Common myeloid progenitor, CD34-positive (primary cell): ENCODE data around the gene SLCO4A1.

Experiments
- CTCF ChIA-PET: fragments of 350-600 bp; sonication (Branson Sonifier 250); formaldehyde crosslinking; loops from one replicate; lab custom pipeline; 2021; ENCODE audit warnings: antibody characterized with exemption; lab: Charles Lee
- POLR2A ChIA-PET: fragments of 350-600 bp; sonication (Branson Sonifier 250); formaldehyde crosslinking; loops from one replicate; lab custom pipeline; 2021; ENCODE audit warnings: antibody characterized with exemption; lab: Charles Lee
- DNase-seq, 3 donors: peaks; one replicate each; pipeline versions ENCODE4 v3.0.0 to v3.0.0-alpha.2; 2013
- H3K27ac ChIP-seq, 2 experiments: 1 replicate in 1 of 2; 2 replicates in 1 of 2; pipeline ENCODE4 v1.7.0; 2013; ENCODE audit warnings: inconsistent platforms in 2 of 2, low read length in 2 of 2, mild to moderate bottlenecking in 2 of 2, low read depth in 1 of 2, moderate library complexity in 1 of 2; ENCODE audit not compliant: severe bottlenecking in 2 of 2, insufficient read depth in 1 of 2, poor library complexity in 1 of 2
- H3K27me3 ChIP-seq, 5 experiments: replicated peaks in 2 of 5; 1 replicate in 3 of 5; 2 replicates in 2 of 5; pipeline versions ENCODE4 v1.6.1 to v1.7.0; 2013; ENCODE audit warnings: low read length in 4 of 5, mild to moderate bottlenecking in 2 of 5, moderate library complexity in 2 of 5, inconsistent platforms in 1 of 5; ENCODE audit not compliant: insufficient read depth in 5 of 5, control insufficient read depth in 4 of 5
- H3K36me3 ChIP-seq, 4 experiments: 1 replicate in 2 of 4; 2 replicates in 2 of 4; pipeline versions ENCODE4 v1.6.1 to v1.7.0; 2013; ENCODE audit warnings: low read length in 3 of 4, control low read depth in 1 of 4, mild to moderate bottlenecking in 1 of 4; ENCODE audit not compliant: control insufficient read depth in 4 of 4, insufficient read depth in 4 of 4
- H3K4me1 ChIP-seq, 4 experiments: 1 replicate in 3 of 4; 2 replicates in 1 of 4; pipeline versions ENCODE4 v1.6.1 to v1.7.1; 2013; ENCODE audit warnings: low read length in 3 of 4, mild to moderate bottlenecking in 3 of 4, control low read depth in 1 of 4, inconsistent platforms in 1 of 4, moderate library complexity in 1 of 4; ENCODE audit not compliant: control insufficient read depth in 4 of 4, insufficient read depth in 4 of 4; ENCODE audit errors: control extremely low read depth in 1 of 4
- H3K4me3 ChIP-seq, 7 experiments: 1 replicate in 4 of 7; 2 replicates in 3 of 7; pipeline versions ENCODE4 v1.5.1 to v1.7.0; 2013; ENCODE audit warnings: mild to moderate bottlenecking in 7 of 7, low read length in 6 of 7, moderate library complexity in 6 of 7, inconsistent platforms in 2 of 7, low read depth in 2 of 7, control low read depth in 1 of 7; ENCODE audit not compliant: insufficient read depth in 4 of 7, control insufficient read depth in 1 of 7; ENCODE audit errors: extremely low read depth in 1 of 7
- H3K9me3 ChIP-seq, 5 experiments: 1 replicate in 4 of 5; 2 replicates in 1 of 5; pipeline versions ENCODE4 v1.6.1 to v1.7.1; 2013; ENCODE audit warnings: low read length in 4 of 5, mild to moderate bottlenecking in 2 of 5, inconsistent platforms in 1 of 5, low read depth in 1 of 5, moderate library complexity in 1 of 5; ENCODE audit not compliant: control insufficient read depth in 4 of 5, insufficient read depth in 2 of 5; ENCODE audit errors: control extremely low read depth in 1 of 5
- WGBS: methylation state at CpG from one replicate; pipeline ENCODE4 v1.1.5; 2013; ENCODE audit not compliant: insufficient coverage; 5-methylcytosine and 5-hydroxymethylcytosine counted together

Gene SLCO4A1

DNA sequence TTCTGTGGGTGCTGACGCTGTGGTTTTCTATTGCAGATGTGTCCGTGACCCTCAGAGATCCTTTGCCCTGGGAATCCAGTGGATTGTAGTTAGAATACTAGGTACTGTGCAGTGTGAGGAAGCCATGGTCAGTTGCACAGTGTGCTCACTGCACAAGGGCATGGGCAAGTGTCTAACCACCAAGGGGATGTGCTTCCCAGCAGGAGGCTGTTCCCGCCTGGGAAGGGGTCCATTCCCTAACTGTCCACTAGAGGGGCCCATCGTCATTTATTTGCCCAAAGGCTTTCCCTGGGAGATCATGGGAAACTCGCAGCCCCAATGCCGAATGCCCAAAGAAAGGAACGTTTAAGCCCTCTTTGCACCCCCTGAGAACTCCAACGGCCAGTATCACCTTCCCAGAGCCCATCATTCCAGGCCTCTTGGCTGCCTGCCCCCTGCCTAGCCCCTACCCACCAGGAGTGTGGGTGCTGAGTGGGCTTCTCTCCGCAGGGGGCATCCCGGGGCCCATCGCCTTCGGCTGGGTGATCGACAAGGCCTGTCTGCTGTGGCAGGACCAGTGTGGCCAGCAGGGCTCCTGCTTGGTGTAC is 26.2 kb downstream of the SLCO4A1 start:
- no peaks in the 10 kb centered on the region for H3K27me3 ChIP-seq
- H3K4me3 ChIP-seq, result no peak overlapping the region
- POLR2A ChIA-PET, result no interaction called here
- no peaks in the 10 kb centered on the region for H3K9me3 ChIP-seq
- DNase-seq, result peak in 2 of 3 donors; percentile 34 to 35
- peaks cover 0 to 89% (median 37%) of the 10 kb centered on the region in 4 experiments for H3K36me3 ChIP-seq
- H3K4me1 ChIP-seq, result no peaks in the 10 kb centered on the region
- CTCF ChIA-PET, result interaction anchor here (1.1 to 2.0 kb wide), 9 partner anchors 24 to 140 kb away, joined by 3 to 9 read pairs (median 5); no protein-coding TSS in a partner anchor
- WGBS, result 79% methylated on average over 13 of the region's 13 CpGs
- no peak overlapping the region for H3K27ac ChIP-seq

DNA sequence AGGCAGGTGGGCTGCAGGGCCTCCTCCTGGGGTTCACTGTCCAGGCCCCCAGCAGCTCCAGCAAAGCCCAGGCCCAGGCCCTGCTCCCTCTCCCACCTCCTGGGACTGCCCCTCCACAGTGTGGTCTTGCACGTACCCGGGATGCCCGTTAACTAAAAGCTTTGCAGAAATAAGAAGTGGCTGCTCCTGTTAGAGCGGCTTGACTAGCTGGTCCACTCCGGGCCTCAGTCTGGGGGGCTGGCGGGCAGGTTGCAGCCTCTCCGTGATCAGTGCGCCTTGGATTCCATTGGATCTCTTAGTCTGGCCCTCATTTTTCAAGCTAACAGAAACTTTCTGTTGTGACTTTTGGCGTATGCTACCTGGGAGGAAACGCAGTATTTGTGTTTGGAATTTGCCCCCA is 26.9 kb downstream of the SLCO4A1 start:
- H3K36me3 ChIP-seq, result peaks cover 0 to 82% (median 33%) of the 10 kb centered on the region in 4 experiments
- no peak overlapping the region for H3K27ac ChIP-seq
- ChIA-PET CTCF (interaction anchor here (0.8 to 2.0 kb wide), 9 partner anchors 9 to 138 kb away, joined by 3 to 9 read pairs (median 4); no protein-coding TSS in a partner anchor), POLR2A (interaction anchor here (0.7 kb wide), 1 partner anchor 122 kb away, joined by 3 read pairs; no protein-coding TSS in a partner anchor)
- no peaks in the 10 kb centered on the region for H3K9me3 ChIP-seq
- no peaks in the 10 kb centered on the region for H3K27me3 ChIP-seq
- WGBS, result 96% methylated on average over 10 of the region's 10 CpGs
- H3K4me1 ChIP-seq, result no peaks in the 10 kb centered on the region
- DNase-seq, result no peak
- H3K4me3 ChIP-seq, result no peak overlapping the region

DNA sequence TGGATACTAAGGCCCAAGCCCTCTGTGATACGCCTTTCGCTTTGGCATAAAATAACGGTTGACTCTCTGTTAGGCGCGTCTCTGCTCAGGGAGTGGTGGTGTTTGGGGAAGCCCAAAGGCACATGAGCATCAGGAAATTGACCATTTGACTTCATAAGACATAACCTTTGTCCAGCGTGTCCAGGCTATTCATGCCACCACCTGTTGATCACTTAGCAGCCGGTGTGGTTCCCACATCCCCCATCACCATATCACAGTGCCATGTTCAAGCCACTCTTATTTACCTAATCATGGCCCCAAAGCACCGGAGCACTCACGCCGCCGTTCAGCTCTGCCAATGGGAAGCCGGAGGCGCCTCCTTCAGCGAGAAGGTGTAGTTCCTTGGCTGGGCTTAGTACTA is 27.9 kb downstream of the SLCO4A1 start:
- WGBS, result 98% methylated on average over 14 of the region's 14 CpGs
- no peak for DNase-seq
- H3K27me3 ChIP-seq, result no peaks in the 10 kb centered on the region
- H3K27ac ChIP-seq, result no peak overlapping the region
- H3K36me3 ChIP-seq, result peaks cover 0 to 74% (median 31%) of the 10 kb centered on the region in 4 experiments
- ChIA-PET POLR2A (no interaction called here), CTCF (interaction anchor here (0.8 to 2.0 kb wide), 8 partner anchors 8 to 137 kb away, joined by 3 to 7 read pairs (median 4); partner anchors contain the start of gene SLCO4A1)
- H3K4me1 ChIP-seq, result peaks cover 0 to 2% (median 0%) of the 10 kb centered on the region in 4 experiments
- H3K9me3 ChIP-seq, result no peaks in the 10 kb centered on the region
- H3K4me3 ChIP-seq, result no peak overlapping the region

DNA sequence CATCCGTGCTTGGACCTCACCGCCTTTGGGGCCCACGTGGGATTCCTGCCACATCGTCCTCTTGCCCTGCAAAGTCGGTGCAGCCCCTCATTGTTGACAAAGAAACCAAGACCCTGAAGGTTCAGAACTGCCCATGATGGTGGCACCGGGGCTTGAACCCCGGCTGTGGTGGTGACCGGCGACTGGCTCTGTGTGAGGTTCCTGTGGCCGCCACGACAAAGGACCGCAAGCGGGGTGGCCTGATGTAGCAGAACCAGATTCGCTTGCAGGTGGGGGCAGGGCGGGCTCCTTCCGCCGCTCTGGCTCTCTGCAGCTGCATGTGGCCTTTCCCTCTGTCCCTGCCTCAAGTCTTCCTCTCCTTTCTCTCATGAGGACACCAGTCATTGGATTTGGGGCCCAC is 28.7 kb downstream of the SLCO4A1 start:
- peaks cover 0 to 69% (median 29%) of the 10 kb centered on the region in 4 experiments for H3K36me3 ChIP-seq
- H3K9me3 ChIP-seq, result no peaks in the 10 kb centered on the region
- H3K27me3 ChIP-seq, result no peaks in the 10 kb centered on the region
- WGBS, result 97% methylated on average over 17 of the region's 17 CpGs
- no peak overlapping the region for H3K27ac ChIP-seq
- no peak overlapping the region for H3K4me3 ChIP-seq
- peaks cover 0 to 7% (median 0%) of the 10 kb centered on the region in 4 experiments for H3K4me1 ChIP-seq
- POLR2A ChIA-PET, result no interaction called here
- CTCF ChIA-PET, result interaction anchor here (0.8 to 1.0 kb wide), 2 partner anchors 28 to 136 kb away, joined by 3 read pairs; partner anchors contain the start of gene SLCO4A1
- no peak for DNase-seq

DNA sequence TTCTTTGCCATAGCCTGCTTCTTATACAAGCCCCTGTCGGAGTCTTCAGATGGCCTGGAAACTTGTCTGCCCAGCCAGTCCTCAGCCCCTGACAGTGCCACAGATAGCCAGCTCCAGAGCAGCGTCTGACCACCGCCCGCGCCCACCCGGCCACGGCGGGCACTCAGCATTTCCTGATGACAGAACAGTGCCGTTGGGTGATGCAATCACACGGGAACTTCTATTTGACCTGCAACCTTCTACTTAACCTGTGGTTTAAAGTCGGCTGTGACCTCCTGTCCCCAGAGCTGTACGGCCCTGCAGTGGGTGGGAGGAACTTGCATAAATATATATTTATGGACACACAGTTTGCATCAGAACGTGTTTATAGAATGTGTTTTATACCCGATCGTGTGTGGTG is 29.5 kb downstream of the SLCO4A1 start:
- Histone ChIP-seq H3K27ac (no peak overlapping the region), H3K27me3 (no peaks in the 10 kb centered on the region), H3K4me3 (no peak overlapping the region), H3K36me3 (peaks cover 0 to 62% (median 25%) of the 10 kb centered on the region in 4 experiments), H3K4me1 (peaks cover 0 to 8% (median 0%) of the 10 kb centered on the region in 4 experiments), H3K9me3 (no peaks in the 10 kb centered on the region)
- 93% methylated on average over 10 of the region's 15 CpGs for WGBS
- DNase-seq, result no peak
- CTCF ChIA-PET, result interaction anchor here (0.8 to 1.2 kb wide), 2 partner anchors 14 to 136 kb away, joined by 3 to 4 read pairs; no protein-coding TSS in a partner anchor
- POLR2A ChIA-PET, result no interaction called here

DNA sequence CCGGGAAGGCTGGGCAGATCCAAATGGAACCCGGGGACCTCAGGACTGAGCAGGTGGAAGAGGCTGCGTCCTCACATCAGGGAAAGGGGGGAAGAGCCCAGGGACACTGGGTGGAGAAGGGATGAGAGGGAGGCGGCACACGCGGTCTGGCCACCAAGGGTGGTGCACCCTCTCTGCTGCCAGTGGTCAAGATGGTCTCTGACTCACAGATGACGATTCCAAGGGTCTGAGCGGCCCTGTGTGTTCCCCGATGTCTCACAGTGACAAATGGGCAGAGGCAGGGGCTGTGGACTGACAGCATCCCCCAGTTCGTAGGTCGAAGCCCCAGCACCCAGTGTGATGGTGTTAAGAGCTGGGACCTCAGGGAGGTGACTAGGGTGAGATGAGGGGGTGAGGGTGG is 32.1 kb downstream of the SLCO4A1 start:
- Histone ChIP-seq H3K9me3 (no peaks in the 10 kb centered on the region), H3K36me3 (peaks cover 0 to 36% (median 12%) of the 10 kb centered on the region in 4 experiments), H3K27me3 (no peaks in the 10 kb centered on the region), H3K4me3 (no peak overlapping the region), H3K4me1 (peaks cover 0 to 32% (median 12%) of the 10 kb centered on the region in 4 experiments), H3K27ac (no peak overlapping the region)
- WGBS, result 97% methylated on average over 11 of the region's 11 CpGs
- DNase-seq, result no peak
- ChIA-PET CTCF (interaction anchor here (0.7 to 1.2 kb wide), 2 partner anchors 12 to 14 kb away, joined by 3 to 4 read pairs; no protein-coding TSS in a partner anchor), POLR2A (no interaction called here)
